H1 (cell line): ENCODE data around the gene NDUFV1. TPM values are rescaled to one million over a fixed set of nuclear protein-coding genes. Genes with fewer than 3 reads are reported as not detected.

Experiments used
- KDM4A ChIP-seq: IDR thresholded peaks from one replicate; pipeline ENCODE4 v1.7.1; 2012; ENCODE audit warnings: low read depth, mild to moderate bottlenecking, moderate library complexity, low read length, inconsistent platforms; ENCODE audit not compliant: severe bottlenecking
- RNF2 ChIP-seq: fragments of 200-900, 300-1000 bp; sonication (generic); IDR thresholded peaks from 2 replicates; pipeline ENCODE4 v1.7.1; 2016; ENCODE audit warnings: borderline replicate concordance, low read depth, mild to moderate bottlenecking, antibody characterized with exemption, low read length; ENCODE audit not compliant: poor library complexity, severe bottlenecking; ENCODE audit errors: missing control alignments
- USF2 ChIP-seq: IDR thresholded peaks from 2 replicates; pipeline ENCODE4 v1.6.1; 2011; ENCODE audit warnings: low read length, improper control_type of control experiment
- YY1 ChIP-seq: IDR thresholded peaks from 2 replicates; pipeline ENCODE4 v1.6.1; 2011; ENCODE audit warnings: low read depth, mild to moderate bottlenecking, low read length
- polyA plus RNA-seq, 7 experiments: library from polyadenylated mRNA; depleted of rRNA in 3 of 7; stranded (reverse) in 5 of 7; unstranded in 2 of 7; fragments of >200 nt in 5 of 7; fragments of 200-250 nt in 2 of 7; gene quantifications; 1 replicate in 5 of 7; 2 replicates in 1 of 7; 4 replicates in 1 of 7; pipeline versions ENCODE4 v1.2.1 to v1.2.3, GENCODE V29; 2011 to 2013; ENCODE audit warnings: missing spikeins in 2 of 7, mixed read lengths in 2 of 7
- total RNA-seq: library from RNA; stranded (reverse); fragmentation: NEBNext Ultra II Directional; extraction: Animal tissue kit (Norgen Biotek cat#: 25700); gene quantifications from 2 replicates; pipeline ENCODE4 v1.2.1, GENCODE V29; 2021

NDUFV1 gene
- total and polyA plus RNA-seq, 2 of the 8 experiments (the other 6 are each of a cell fraction or from before 2014, with no cell fraction given): 125 to 131 TPM

GRCh38 chr11:67593565-67593905 is 13.2 kb upstream of the NDUFV1 start (continued):
- TF ChIP-seq USF2 (no peak), RNF2 (no peak), YY1 (no peak), KDM4A (no peak)
